ENCODE results near the gene EML4.
"Not testable (repeated sequence)": the region's sequence is repeated elsewhere in the genome, so short reads cannot be mapped to it uniquely, and the experiment has no call there.

Gene EML4

GRCh38 chr2:42314892-42315468, 145.8 kb downstream of the EML4 start:
- no peak for DNase-seq

DNA sequence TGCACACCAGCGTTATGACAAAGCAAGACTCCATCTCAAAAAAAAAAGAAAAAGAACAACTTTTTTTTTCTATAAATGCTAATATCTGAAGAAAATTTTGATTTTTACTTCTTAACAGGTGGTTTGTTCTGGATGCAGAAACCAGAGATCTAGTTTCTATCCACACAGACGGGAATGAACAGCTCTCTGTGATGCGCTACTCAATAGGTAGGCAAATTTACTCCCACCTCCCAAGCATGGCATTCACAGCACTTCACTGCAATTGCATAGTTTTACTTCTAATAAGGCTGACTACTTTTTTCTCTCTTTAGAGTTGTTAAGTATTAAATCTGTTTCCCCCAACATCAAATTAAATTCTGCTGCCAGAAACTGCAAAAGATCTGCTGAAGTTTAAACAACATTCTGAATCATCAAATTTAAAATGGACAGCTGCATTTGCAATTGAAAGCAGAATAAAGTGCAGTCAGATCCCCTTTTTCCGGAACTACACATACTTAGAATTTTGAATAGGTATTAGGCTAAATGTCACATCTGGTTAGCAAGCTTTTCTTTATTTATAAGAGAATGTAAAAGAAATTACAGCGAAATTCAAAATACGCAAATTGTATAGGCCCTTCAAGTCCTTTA, 146.8 kb downstream of the EML4 start:
- DNase-seq = no peak

DNA sequence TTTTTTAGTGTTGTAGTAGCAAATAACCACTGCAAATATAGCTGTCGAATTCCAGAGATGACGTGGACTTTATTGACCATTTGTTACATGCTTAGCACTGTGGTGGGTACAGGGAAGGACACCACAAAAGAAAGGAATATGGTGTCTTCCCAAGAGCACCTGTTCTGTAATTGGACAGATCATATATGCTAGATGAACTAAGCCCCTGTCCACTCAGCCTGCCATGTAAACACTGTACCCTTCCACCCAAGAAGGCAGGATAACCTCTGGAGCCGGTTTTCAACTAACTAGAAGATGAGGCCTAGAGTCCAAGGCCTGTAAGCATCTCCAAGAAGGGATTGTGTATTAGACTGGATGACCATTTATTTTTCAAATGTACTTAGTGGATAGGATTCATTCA, 147.8 kb downstream of the EML4 start:
- no peak for DNase-seq

GRCh38 chr2:42317486-42317885, 148.3 kb downstream of the EML4 start:
- DNase-seq = no peak

- no peak for DNase-seq
Measured at GRCh38 chr2:42317945-42318344, 148.8 kb downstream of the EML4 start.

DNA sequence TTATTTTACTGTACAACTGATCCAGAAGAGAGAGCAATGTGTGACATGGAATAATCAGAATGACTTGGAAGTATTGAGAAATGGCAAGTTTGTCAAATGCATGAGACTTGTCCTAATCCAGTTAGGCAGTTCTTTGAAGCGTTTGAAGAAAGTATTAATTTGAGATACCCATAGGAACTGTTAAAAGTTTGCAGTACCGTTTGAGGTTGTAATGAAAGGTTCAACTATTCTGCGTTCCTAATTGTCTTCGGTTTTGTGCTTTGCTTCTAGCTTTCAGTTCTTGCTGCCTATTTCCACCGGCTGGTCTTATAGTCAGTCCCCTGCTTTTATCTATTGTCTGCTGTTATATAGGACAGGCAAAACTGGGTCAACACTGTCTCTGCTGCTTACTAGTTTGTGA, 150.1 kb downstream of the EML4 start:
- no peak for DNase-seq

DNA sequence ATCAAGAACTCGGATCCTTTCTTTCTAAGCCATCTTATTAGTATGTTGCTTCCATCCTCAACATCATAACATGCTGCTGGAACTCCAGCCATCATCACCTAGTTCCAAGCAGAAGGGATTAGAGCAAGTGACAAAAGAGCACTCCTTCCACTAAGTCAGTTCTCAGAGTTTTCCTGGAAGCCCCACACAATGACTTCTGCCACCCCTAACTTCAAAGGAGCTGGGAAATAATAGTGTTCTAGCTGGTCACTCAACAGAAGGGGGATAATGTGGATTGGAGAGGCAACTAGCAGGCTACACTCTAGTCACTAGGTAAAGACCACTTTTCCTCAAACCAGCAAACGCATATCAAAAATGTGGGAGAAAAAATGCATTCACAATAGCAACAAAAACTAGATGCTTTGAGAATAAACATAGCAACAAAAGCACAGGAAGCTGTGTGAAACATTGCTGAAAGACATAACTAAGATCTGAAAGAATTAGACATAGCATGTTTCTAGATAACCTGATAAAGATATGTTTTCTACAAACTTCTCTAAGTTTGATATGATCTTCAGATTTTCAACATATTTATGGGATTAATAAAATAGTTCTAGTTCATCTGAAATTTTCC, 152.4 kb downstream of the EML4 start:
- no peak for DNase-seq

GRCh38 chr2:42324244-42324643, 155.1 kb downstream of the EML4 start:
- no peak for DNase-seq

- no peak for DNase-seq
Measured at GRCh38 chr2:42324949-42325348, 155.8 kb downstream of the EML4 start.

DNA sequence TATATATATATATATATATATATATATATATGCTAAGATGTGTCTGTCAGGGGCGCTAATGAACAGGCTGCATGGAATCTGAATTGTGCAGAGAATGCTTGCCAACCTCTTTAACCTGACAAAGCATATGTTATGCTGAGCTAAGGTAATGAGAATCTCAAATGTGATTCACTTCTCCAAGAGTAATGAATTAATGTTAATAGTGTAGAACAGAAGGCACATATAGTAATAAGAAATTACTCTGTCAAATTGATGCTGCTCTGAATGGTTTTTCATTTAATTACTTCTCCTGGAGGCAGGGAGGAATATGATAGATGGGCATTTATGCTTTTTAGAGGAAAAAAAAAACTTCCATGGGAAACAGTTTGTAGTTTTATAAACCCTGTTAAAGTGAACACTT, 156.5 kb downstream of the EML4 start:
- no peak for DNase-seq

DNA sequence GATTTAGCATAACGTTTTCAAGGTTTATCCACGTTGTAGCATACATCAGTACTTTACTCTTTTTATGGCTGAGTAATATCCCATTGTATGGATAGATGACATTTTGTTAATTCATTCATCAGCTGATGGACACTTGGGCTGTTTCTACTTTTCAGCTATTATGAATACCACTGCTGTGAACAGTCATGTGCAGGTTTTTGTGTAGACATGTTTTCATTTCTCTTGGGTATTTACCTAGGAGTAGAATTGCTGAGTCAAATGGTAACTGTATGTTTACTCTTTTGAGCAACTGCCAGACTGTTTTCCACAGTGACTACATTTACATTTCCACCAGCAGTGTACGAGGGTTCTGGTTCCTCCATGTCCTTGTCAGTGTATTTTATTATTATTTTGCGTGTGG, 158.0 kb downstream of the EML4 start:
- DNase-seq = peak; percentile 30

- no peak for DNase-seq
Measured at GRCh38 chr2:42328148-42328833, 159.1 kb downstream of the EML4 start.

DNA sequence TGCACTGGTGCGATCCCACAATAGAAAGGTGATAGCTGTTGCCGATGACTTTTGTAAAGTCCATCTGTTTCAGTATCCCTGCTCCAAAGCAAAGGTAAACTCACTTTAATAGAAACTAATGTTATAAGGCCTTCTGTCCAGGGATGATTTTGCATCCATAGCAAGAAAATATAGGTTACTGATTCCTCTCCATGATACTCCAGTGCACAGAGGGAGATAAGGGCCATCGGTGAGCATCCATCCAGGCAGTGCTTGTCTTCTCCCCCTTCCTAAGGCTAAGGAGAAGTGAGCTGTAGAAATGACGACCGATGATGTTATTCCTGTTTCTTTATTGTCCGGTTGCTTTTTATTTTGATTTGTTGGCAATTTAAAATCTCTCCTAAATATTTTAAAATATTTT, 159.8 kb downstream of the EML4 start:
- DNase-seq = no peak

DNA sequence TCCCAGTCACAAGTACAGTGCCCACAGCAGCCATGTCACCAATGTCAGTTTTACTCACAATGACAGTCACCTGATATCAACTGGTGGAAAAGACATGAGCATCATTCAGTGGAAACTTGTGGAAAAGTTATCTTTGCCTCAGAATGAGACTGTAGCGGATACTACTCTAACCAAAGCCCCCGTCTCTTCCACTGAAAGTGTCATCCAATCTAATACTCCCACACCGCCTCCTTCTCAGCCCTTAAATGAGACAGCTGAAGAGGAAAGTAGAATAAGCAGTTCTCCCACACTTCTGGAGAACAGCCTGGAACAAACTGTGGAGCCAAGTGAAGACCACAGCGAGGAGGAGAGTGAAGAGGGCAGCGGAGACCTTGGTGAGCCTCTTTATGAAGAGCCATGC, 160.6 kb downstream of the EML4 start:
- DNase-seq = no peak

GRCh38 chr2:42331569-42332284, 162.6 kb downstream of the EML4 start:
- DNase-seq = no peak

GRCh38 chr2:42332575-42332974, 163.4 kb downstream of the EML4 start:
- no peak for DNase-seq

DNA sequence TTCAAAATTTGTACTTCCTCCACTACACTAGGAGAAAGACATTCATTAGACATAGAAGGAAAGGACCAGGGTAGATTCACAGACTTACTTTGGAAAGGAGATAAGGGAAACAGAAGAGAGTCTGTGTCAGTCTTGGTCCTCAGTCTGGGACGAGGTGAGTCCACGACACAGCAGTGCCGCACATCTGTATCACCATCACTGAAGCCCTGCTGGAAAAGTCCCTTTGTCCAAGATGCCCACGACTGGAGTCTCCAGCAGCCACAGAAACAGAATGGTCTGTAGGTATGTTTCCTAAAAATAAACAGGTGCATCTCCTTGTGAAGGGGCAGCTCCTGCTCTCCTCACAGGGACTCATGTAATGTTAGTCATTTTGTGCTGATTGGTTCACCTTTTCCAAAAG, 164.4 kb downstream of the EML4 start:
- no peak for DNase-seq

- DNase-seq = no peak
Measured at GRCh38 chr2:42334220-42334619, 165.1 kb downstream of the EML4 start.

DNA sequence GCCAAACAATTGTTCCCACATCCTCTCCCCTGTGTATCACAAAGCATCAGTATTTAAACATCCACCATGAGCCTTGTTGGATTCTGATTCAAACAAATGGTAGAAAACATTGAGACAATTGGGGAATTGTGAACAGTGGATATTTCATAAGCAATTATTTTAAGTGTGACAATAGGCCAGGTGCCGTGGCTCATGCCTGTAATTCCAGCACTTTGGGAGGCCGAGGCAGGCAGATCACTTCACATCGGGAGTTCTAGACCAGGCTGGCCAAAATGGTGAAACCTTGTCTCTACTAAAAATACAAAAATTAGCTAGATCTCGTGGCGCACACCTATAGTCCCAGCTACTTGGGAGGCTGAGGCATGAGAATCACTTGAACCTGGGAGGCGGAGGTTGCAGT, 165.7 kb downstream of the EML4 start:
- DNase-seq = not testable (repeated sequence)

GRCh38 chr2:42335514-42336104, 166.5 kb downstream of the EML4 start:
- no peak for DNase-seq

GRCh38 chr2:42336361-42336965, 167.3 kb downstream of the EML4 start:
- no peak for DNase-seq

- no peak for DNase-seq
Measured at GRCh38 chr2:42337356-42337820, 168.2 kb downstream of the EML4 start.

Measured in NCI-H2081 treated with DMSO at 0.1 percent for 48 hours (cell line).